SKM-1 (cell line): ENCODE results near the gene SLC20A1.
"Not testable (repeated sequence)": the region's sequence is repeated elsewhere in the genome, so short reads cannot be mapped to it uniquely, and the experiment has no call there.

Experiments
- DNase-seq: peaks from one replicate; lab custom pipeline; 2025; ENCODE audit not compliant: unreplicated experiment; lab: John Stamatoyannopoulos, UW

SLC20A1 gene

GRCh38 chr2:112703684-112704083, 57.9 kb downstream of the SLC20A1 start:
- no peak for DNase-seq

DNA sequence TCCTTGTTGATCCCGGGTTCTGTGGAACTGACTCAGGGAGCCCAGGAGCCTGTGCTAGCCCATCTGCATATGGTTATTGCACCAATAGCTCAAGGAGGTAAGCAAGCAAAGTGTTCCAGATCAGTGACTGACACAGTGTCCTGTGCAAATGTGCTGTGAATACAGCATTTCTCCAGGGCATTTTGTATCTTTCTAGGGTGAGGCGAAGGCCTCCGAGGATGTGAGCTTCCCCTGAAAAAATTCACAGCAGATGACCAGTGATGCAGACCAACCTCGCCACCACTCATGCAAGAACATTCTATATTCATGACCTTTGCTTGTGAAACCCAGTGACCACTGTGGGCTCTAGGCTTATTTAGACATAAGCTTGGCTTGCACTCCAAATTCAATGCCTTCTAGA, 59.8 kb downstream of the SLC20A1 start:
- DNase-seq, result no peak

- peak; percentile 74 for DNase-seq
Measured at GRCh38 chr2:112706170-112706664, 60.5 kb downstream of the SLC20A1 start.

DNA sequence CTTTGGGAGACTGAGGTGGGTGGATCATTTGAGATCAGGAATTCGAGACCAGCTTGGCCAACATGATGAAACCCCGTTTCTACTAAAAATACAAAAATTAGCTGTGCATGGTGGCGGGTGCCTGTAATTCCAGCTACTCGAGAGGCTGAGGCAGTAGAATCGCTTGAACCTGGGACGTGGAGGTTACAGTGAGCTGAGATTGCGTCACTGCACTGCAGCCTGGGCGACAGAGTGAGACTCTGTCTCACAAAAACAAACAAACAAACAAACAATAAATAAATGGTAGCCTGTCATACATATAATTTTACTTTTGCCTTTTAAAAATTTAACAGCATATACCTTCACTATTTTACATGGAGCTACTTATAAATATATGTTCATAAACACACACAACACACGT, 61.2 kb downstream of the SLC20A1 start:
- DNase-seq, result not testable (repeated sequence)

DNA sequence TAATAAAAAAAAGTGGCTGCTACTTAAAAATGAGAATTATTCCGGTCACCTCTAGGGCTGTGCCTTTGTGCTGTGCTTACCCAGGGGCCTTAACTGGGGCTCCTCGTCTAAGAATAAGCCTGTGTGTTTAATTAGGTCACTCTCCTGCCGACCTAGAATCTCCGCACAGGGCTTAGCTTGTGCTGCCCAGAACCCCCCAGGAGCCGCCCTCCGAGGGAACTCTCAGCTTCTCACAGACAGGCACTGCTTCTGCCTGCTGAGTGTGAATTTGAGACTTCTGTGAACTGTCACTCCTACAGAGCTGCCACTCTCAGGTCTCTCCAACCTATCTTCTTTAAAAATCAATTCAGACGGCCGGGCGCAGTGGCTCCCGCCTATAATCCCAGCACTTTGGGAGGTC, 63.2 kb downstream of the SLC20A1 start:
- DNase-seq, result no peak

- DNase-seq, result no peak
Measured at GRCh38 chr2:112709703-112710102, 64.0 kb downstream of the SLC20A1 start.

- no peak for DNase-seq
Measured at GRCh38 chr2:112710956-112711750, 65.4 kb downstream of the SLC20A1 start.

GRCh38 chr2:112712465-112712864, 66.7 kb downstream of the SLC20A1 start:
- no peak for DNase-seq

GRCh38 chr2:112712903-112713584, 67.3 kb downstream of the SLC20A1 start:
- no peak for DNase-seq
